Caco-2 (cell line): ENCODE data around the gene SDR42E1. TPM values are rescaled to one million over a fixed set of nuclear protein-coding genes. Genes with fewer than 3 reads are reported as not detected.

ENCODE experiments used
- BruUV-seq: library from RNA; stranded (reverse); fragments of 400-500 nt; replicated peaks from 2 replicates; lab custom pipeline; 2021; lab: Mats Ljungman, UMichigan
- CTCF ChIA-PET: fragments of 300-600 bp; sonication (Branson Sonifier 250); formaldehyde crosslinking; loops from one replicate; lab custom pipeline; 2022; ENCODE audit warnings: antibody characterized with exemption; lab: Charles Lee
- POLR2A ChIA-PET: fragments of 300-600 bp; sonication (Branson Sonifier 250); formaldehyde crosslinking; loops from one replicate; lab custom pipeline; 2022; ENCODE audit warnings: antibody characterized with exemption; lab: Charles Lee
- DNase-seq, 2 experiments: peaks; one replicate each; pipeline versions ENCODE4 v3.0.0 to v3.0.0-alpha.2; 2020 to 2022
- H3K27me3 ChIP-seq: replicated peaks from 2 replicates; pipeline ENCODE4 v1.6.0; 2011; ENCODE audit warnings: low read length; ENCODE audit not compliant: control insufficient read depth, insufficient read depth
- H3K36me3 ChIP-seq: 2 replicates; pipeline ENCODE4 v1.5.1; 2011; ENCODE audit warnings: low read length; ENCODE audit not compliant: control insufficient read depth, insufficient read depth
- H3K4me1 ChIP-seq: fragments of 250-450 bp; sonication (Bioruptor Pico); 2 replicates; pipeline ENCODE4 v1.5.1; 2020; ENCODE audit warnings: mild to moderate bottlenecking
- H3K4me3 ChIP-seq: 2 replicates; pipeline ENCODE4 v1.5.1; 2011; ENCODE audit warnings: low read depth, mild to moderate bottlenecking, control low read depth, low read length
- H3K9me3 ChIP-seq: fragments of 250-450 bp; sonication (Bioruptor Pico); 2 replicates; pipeline ENCODE4 v1.5.1; 2020; ENCODE audit warnings: mild to moderate bottlenecking, moderate library complexity
- H3K27ac Mint-ChIP-seq: one replicate; pipeline ENCODE4 v1.8.0; 2022; ENCODE audit warnings: mixed read lengths; ENCODE audit not compliant: unreplicated experiment
- H3K27me3 Mint-ChIP-seq: one replicate; pipeline ENCODE4 v1.8.0; 2022; ENCODE audit warnings: mixed read lengths; ENCODE audit not compliant: insufficient read depth, unreplicated experiment
- H3K36me3 Mint-ChIP-seq: one replicate; pipeline ENCODE4 v1.8.0; 2022; ENCODE audit warnings: mild to moderate bottlenecking, mixed read lengths; ENCODE audit not compliant: insufficient read depth, unreplicated experiment
- H3K4me1 Mint-ChIP-seq: one replicate; pipeline ENCODE4 v1.8.0; 2022; ENCODE audit warnings: low read depth, mixed read lengths; ENCODE audit not compliant: unreplicated experiment
- H3K4me3 Mint-ChIP-seq: one replicate; pipeline ENCODE4 v1.8.0; 2022; ENCODE audit warnings: mild to moderate bottlenecking, moderate library complexity, mixed read lengths; ENCODE audit not compliant: unreplicated experiment
- H3K9me3 Mint-ChIP-seq: one replicate; pipeline ENCODE4 v1.8.0; 2022; ENCODE audit warnings: mixed read lengths; ENCODE audit not compliant: unreplicated experiment
- intact Hi-C: fragments of 100-400 bp; cut with micrococcal nuclease; formaldehyde crosslinking; loops from one replicate; pipeline ENCODE4 v1.10.0; 2022; ENCODE audit not compliant: unreplicated experiment
- total RNA-seq: library from RNA; stranded (reverse); gene quantifications from 2 replicates; pipeline ENCODE4 v1.2.3, GENCODE V29; 2022
- TF ChIP-seq, protein P1 (sequence below), 2 experiments: fragments of 200-600 bp in 1 of 2; IDR thresholded peaks; 1 replicate in 1 of 2; 2 replicates in 1 of 2; pipeline versions ENCODE4 v1.5.1 to v1.8.0; 2011 to 2022; ENCODE audit warnings: antibody characterized with exemption in 1 of 2, control low read depth in 1 of 2, inconsistent platforms in 1 of 2, low read depth in 1 of 2, low read length in 1 of 2, mild to moderate bottlenecking in 1 of 2, moderate library complexity in 1 of 2; ENCODE audit not compliant: insufficient read depth in 1 of 2, severe bottlenecking in 1 of 2, unreplicated experiment in 1 of 2

SDR42E1 gene
- total RNA-seq, 1 experiment from 2014 or later, result 5.3 TPM

- peaks cover 6% of the 10 kb centered on the region for H3K36me3 Mint-ChIP-seq
- no peak overlapping the region for H3K27ac Mint-ChIP-seq
- TF ChIP-seq, protein P1, sequence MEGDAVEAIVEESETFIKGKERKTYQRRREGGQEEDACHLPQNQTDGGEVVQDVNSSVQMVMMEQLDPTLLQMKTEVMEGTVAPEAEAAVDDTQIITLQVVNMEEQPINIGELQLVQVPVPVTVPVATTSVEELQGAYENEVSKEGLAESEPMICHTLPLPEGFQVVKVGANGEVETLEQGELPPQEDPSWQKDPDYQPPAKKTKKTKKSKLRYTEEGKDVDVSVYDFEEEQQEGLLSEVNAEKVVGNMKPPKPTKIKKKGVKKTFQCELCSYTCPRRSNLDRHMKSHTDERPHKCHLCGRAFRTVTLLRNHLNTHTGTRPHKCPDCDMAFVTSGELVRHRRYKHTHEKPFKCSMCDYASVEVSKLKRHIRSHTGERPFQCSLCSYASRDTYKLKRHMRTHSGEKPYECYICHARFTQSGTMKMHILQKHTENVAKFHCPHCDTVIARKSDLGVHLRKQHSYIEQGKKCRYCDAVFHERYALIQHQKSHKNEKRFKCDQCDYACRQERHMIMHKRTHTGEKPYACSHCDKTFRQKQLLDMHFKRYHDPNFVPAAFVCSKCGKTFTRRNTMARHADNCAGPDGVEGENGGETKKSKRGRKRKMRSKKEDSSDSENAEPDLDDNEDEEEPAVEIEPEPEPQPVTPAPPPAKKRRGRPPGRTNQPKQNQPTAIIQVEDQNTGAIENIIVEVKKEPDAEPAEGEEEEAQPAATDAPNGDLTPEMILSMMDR (IDR thresholded peaks at IDR 0.05; ENCODE audit: insufficient read depth in 1 of 2, low read depth in 1 of 2, low read length in 1 of 2, severe bottlenecking in 1 of 2, unreplicated experiment in 1 of 2), result no peak
- no peak for DNase-seq
- ChIA-PET POLR2A (no interaction called here), CTCF (no interaction called here)
- H3K4me3 Mint-ChIP-seq, result no peak overlapping the region
- no TSS peak for BruUV-seq
- no peaks in the 10 kb centered on the region for H3K27me3 Mint-ChIP-seq
- H3K4me3 ChIP-seq, result no peak overlapping the region
- 0 out of 2 replicates have a peak, but pooled peaks cover 2% of the 10 kb centered on the region for H3K36me3 ChIP-seq
- no peaks in the 10 kb centered on the region for H3K9me3 Mint-ChIP-seq
- peaks cover 73% of the 10 kb centered on the region for H3K4me1 ChIP-seq
- peaks cover 68% of the 10 kb centered on the region for H3K4me1 Mint-ChIP-seq
- H3K27me3 ChIP-seq, result no peaks in the 10 kb centered on the region
- H3K9me3 ChIP-seq, result no peaks in the 10 kb centered on the region
- intact Hi-C loops, result loop anchor here (5.0 kb wide), 1 partner anchor 97 kb away; no protein-coding TSS in a partner anchor
Measured at GRCh38 chr16:82055117-82055516, 43.8 kb upstream of the SDR42E1 start.

- peak overlapping the region; percentile 84 for H3K27ac Mint-ChIP-seq
- ChIA-PET POLR2A (no interaction called here), CTCF (interaction anchor here (1.7 to 1.9 kb wide), 2 partner anchors 8 to 178 kb away, joined by 5 to 16 read pairs; no protein-coding TSS in a partner anchor)
- BruUV-seq, result no TSS peak
- H3K27me3 Mint-ChIP-seq, result no peaks in the 10 kb centered on the region
- H3K36me3 ChIP-seq, result peaks cover 4% of the 10 kb centered on the region; the same call in 1 of the 2 replicates
- TF ChIP-seq, protein P1 (IDR thresholded peaks at IDR 0.05; ENCODE audit: insufficient read depth in 1 of 2, low read depth in 1 of 2, low read length in 1 of 2, severe bottlenecking in 1 of 2, unreplicated experiment in 1 of 2), result no peak
- H3K4me3 ChIP-seq, result no peak overlapping the region
- peaks cover 75% of the 10 kb centered on the region for H3K4me1 Mint-ChIP-seq
- intact Hi-C loops, result loop anchor here (1.0 to 2.0 kb wide), 2 partner anchors 9 to 119 kb away; partner anchors contain the start of gene MPHOSPH6
- no peak overlapping the region for H3K4me3 Mint-ChIP-seq
- peaks cover 76% of the 10 kb centered on the region for H3K4me1 ChIP-seq
- H3K9me3 ChIP-seq, result no peaks in the 10 kb centered on the region
- H3K27me3 ChIP-seq, result no peaks in the 10 kb centered on the region
- no peaks in the 10 kb centered on the region for H3K9me3 Mint-ChIP-seq
- peaks cover 6% of the 10 kb centered on the region for H3K36me3 Mint-ChIP-seq
- DNase-seq, result no peak
Measured at GRCh38 chr16:82051656-82052055, 40.4 kb upstream of the SDR42E1 start.

GRCh38 chr16:82050909-82051357, 39.7 kb upstream of the SDR42E1 start:
- POLR2A ChIA-PET, result interaction anchor here (0.7 kb wide), 1 partner anchor 9 kb away, joined by 3 read pairs; no protein-coding TSS in a partner anchor
- H3K9me3 Mint-ChIP-seq, result no peaks in the 10 kb centered on the region
- peak in 1 of 2 experiments; percentile 67 for DNase-seq
- H3K27ac Mint-ChIP-seq, result peak overlapping the region; percentile 84
- H3K4me1 ChIP-seq, result peaks cover 72% of the 10 kb centered on the region
- H3K4me3 Mint-ChIP-seq, result peak overlapping the region; percentile 56
- peaks cover 4% of the 10 kb centered on the region; the same call in 1 of the 2 replicates for H3K36me3 ChIP-seq
- no peaks in the 10 kb centered on the region for H3K36me3 Mint-ChIP-seq
- H3K9me3 ChIP-seq, result no peaks in the 10 kb centered on the region
- H3K27me3 ChIP-seq, result no peaks in the 10 kb centered on the region
- intact Hi-C loops, result loop anchor here (1.0 to 2.0 kb wide), 2 partner anchors 9 to 120 kb away; partner anchors contain the start of gene MPHOSPH6
- no TSS peak for BruUV-seq
- CTCF ChIA-PET, result interaction anchor here (0.5 to 1.9 kb wide), 4 partner anchors 9 to 180 kb away, joined by 3 to 16 read pairs (median 5); partner anchors contain the start of gene HSD17B2
- H3K27me3 Mint-ChIP-seq, result no peaks in the 10 kb centered on the region
- H3K4me1 Mint-ChIP-seq, result peaks cover 68% of the 10 kb centered on the region
- TF ChIP-seq, protein P1 (IDR thresholded peaks at IDR 0.05; ENCODE audit: insufficient read depth in 1 of 2, low read depth in 1 of 2, low read length in 1 of 2, severe bottlenecking in 1 of 2, unreplicated experiment in 1 of 2), result no peak
- no peak overlapping the region for H3K4me3 ChIP-seq
